Fibroblast of gingiva (primary cell): ENCODE results near the gene ZSCAN31.

Experiments
- DNase-seq: peaks from one replicate; pipeline ENCODE4 v3.0.0-alpha.2; 2011; ENCODE audit warnings: low read depth

ZSCAN31 gene

GRCh38 chr6:28353356-28353755 lies 17.4 kb upstream of the ZSCAN31 start:
- no peak for DNase-seq

- DNase-seq: no peak
Observed at GRCh38 chr6:28351493-28351925, 15.6 kb upstream of the ZSCAN31 start.

GRCh38 chr6:28351087-28351486 lies 15.1 kb upstream of the ZSCAN31 start:
- no peak for DNase-seq

- peak; percentile 68 for DNase-seq
Observed at GRCh38 chr6:28349892-28350737, 14.2 kb upstream of the ZSCAN31 start, which contains the start of gene ZKSCAN3. TSS of gene ZKSCAN3 (plus strand) at chr6:28349947. CDS start at chr6:28359587, 9,640 bp downstream.

GRCh38 chr6:28349344-28349891 lies 13.5 kb upstream of the ZSCAN31 start:
- no peak for DNase-seq

- no peak for DNase-seq
Observed at GRCh38 chr6:28347119-28347518, 11.2 kb upstream of the ZSCAN31 start.

GRCh38 chr6:28345201-28345600 lies 9.3 kb upstream of the ZSCAN31 start:
- DNase-seq: no peak

GRCh38 chr6:28343898-28344677 lies 8.1 kb upstream of the ZSCAN31 start:
- no peak for DNase-seq

GRCh38 chr6:28340310-28341095 lies 4.6 kb upstream of the ZSCAN31 start:
- DNase-seq: no peak

GRCh38 chr6:28337121-28337520 lies 1.2 kb upstream of the ZSCAN31 start:
- no peak for DNase-seq

GRCh38 chr6:28336284-28337120 lies 554 bp upstream of the ZSCAN31 start:
- peak; percentile 16 for DNase-seq

- no peak for DNase-seq
Observed at GRCh38 chr6:28335040-28335563, 846 bp downstream of the ZSCAN31 start.

- DNase-seq: no peak
Observed at GRCh38 chr6:28334286-28335039, 1.5 kb downstream of the ZSCAN31 start.

GRCh38 chr6:28333599-28334018 lies 2.3 kb downstream of the ZSCAN31 start:
- DNase-seq: no peak

GRCh38 chr6:28333047-28333446 lies 2.9 kb downstream of the ZSCAN31 start:
- no peak for DNase-seq

- DNase-seq: no peak
Observed at GRCh38 chr6:28330041-28330440, 5.9 kb downstream of the ZSCAN31 start.

GRCh38 chr6:28326371-28326948 lies 9.5 kb downstream of the ZSCAN31 start:
- no peak for DNase-seq

- no peak for DNase-seq
Observed at GRCh38 chr6:28323813-28324424, 12.0 kb downstream of the ZSCAN31 start.

GRCh38 chr6:28322661-28323060 lies 13.3 kb downstream of the ZSCAN31 start:
- no peak for DNase-seq
